ENCODE data around the gene TAS2R3. TPM values are rescaled to one million over a fixed set of nuclear protein-coding genes. Genes with fewer than 3 reads are reported as not detected.

TAS2R3 gene
- total RNA-seq, 2 donors from 2014 or later: 1.6 to 2.6 TPM

DNA sequence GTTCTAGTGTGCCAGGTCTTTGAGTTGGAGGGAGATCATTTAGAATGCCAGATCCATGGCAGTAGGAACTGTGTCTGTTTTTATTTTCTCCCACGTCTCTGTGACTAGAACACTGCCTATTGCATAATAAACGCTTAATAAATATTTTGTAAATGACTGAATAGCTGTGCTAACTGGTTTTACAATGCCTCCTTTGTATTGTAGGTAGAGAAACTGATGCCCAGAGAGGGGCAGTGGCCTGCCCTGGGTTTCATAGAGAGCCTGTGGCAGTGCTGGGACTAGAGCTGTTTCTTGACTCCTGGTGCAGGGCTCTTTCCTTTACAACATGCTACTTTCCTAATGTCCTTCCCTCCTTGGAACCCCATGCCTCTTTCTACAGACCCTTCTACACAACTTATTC lies 28.6 kb downstream of the TAS2R3 start:
- H3K9me3 ChIP-seq (ENCODE audit: control insufficient read depth, low read length): no peaks in the 10 kb centered on the region
- H3K27me3 Mint-ChIP-seq (ENCODE audit: insufficient read depth): no peaks in the 10 kb centered on the region
- DNase-seq: no peak
- H3K27ac ChIP-seq (ENCODE audit: low read depth, low read length): no peak overlapping the region
- no peak overlapping the region for H3K27ac Mint-ChIP-seq
- WGBS, 2 experiments (ENCODE audit: insufficient coverage in 1 of 2, insufficient read length in 1 of 2): 98% methylated on average over 2 of the region's 2 CpGs; no CpG with 5 or more reads in 1 of the 2 experiments
- H3K9me3 Mint-ChIP-seq: no peaks in the 10 kb centered on the region
- peaks cover 24% of the 10 kb centered on the region for H3K36me3 Mint-ChIP-seq (ENCODE audit: low read depth)
- TF ChIP-seq, protein P1, sequence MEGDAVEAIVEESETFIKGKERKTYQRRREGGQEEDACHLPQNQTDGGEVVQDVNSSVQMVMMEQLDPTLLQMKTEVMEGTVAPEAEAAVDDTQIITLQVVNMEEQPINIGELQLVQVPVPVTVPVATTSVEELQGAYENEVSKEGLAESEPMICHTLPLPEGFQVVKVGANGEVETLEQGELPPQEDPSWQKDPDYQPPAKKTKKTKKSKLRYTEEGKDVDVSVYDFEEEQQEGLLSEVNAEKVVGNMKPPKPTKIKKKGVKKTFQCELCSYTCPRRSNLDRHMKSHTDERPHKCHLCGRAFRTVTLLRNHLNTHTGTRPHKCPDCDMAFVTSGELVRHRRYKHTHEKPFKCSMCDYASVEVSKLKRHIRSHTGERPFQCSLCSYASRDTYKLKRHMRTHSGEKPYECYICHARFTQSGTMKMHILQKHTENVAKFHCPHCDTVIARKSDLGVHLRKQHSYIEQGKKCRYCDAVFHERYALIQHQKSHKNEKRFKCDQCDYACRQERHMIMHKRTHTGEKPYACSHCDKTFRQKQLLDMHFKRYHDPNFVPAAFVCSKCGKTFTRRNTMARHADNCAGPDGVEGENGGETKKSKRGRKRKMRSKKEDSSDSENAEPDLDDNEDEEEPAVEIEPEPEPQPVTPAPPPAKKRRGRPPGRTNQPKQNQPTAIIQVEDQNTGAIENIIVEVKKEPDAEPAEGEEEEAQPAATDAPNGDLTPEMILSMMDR (conservative IDR thresholded peaks at IDR 0.05): no peak
- H3K27me3 ChIP-seq (ENCODE audit: control insufficient read depth, insufficient read depth, low read length, poor library complexity, severe bottlenecking): no peaks in the 10 kb centered on the region
- no peaks in the 10 kb centered on the region for H3K4me1 ChIP-seq (ENCODE audit: control insufficient read depth, insufficient read depth, low read length)
- H3K4me3 Mint-ChIP-seq: no peak overlapping the region
- no peak overlapping the region for H3K4me3 ChIP-seq (ENCODE audit: low read length)
- H3K36me3 ChIP-seq (ENCODE audit: control insufficient read depth, insufficient read depth, low read length): peaks cover 18% of the 10 kb centered on the region
- H3K4me1 Mint-ChIP-seq: peaks cover 10% of the 10 kb centered on the region
- H3K9ac ChIP-seq (ENCODE audit: extremely low read depth, low read length, poor library complexity, severe bottlenecking): no peak overlapping the region

Other genes with a start within 250 kb of the TAS2R3 start
- 10 to 100 TPM; 30.2 to 41.7 TPM for gene AGK, start 212.7 kb upstream of the TAS2R3 start, total RNA-seq
- gene DENND11, start 61.9 kb upstream of the TAS2R3 start, total RNA-seq: 10 to 100 TPM; 24.5 to 25.4 TPM
- gene WEE2, start 55.7 kb upstream of the TAS2R3 start, total RNA-seq: not detected
- gene SSBP1, start 25.7 kb upstream of the TAS2R3 start, total RNA-seq: 100 to 1,000 TPM; 179 to 194 TPM
- 1 to 10 TPM; 2.3 to 2.5 TPM for gene TAS2R4, start 12.6 kb downstream of the TAS2R3 start, total RNA-seq
- gene TAS2R5, start 26.1 kb downstream of the TAS2R3 start, total RNA-seq: 1 to 10 TPM; 3.1 to 3.6 TPM
- gene PRSS37, start 77.4 kb downstream of the TAS2R3 start, total RNA-seq: not detected
- not detected for gene OR9A4, start 152.3 kb downstream of the TAS2R3 start, total RNA-seq
- gene CLEC5A, start 182.9 kb downstream of the TAS2R3 start, total RNA-seq: not detected
- not detected for gene TAS2R38, start 209.7 kb downstream of the TAS2R3 start, total RNA-seq
- under 1 TPM; 0.33 to 0.37 TPM for gene MGAM, start 231.8 kb downstream of the TAS2R3 start, total RNA-seq